MCF 10A (cell line): ENCODE results near the gene PLA2G4B. TPM values are rescaled to one million over a fixed set of nuclear protein-coding genes. Genes with fewer than 3 reads are reported as not detected.

Source experiments
- BruUV-seq: library from RNA; stranded (reverse); fragments of 400-500 nt; replicated peaks from 2 replicates; lab custom pipeline; 2021; lab: Mats Ljungman, UMichigan
- CTCF ChIA-PET: fragments of 300-600 bp; sonication (Branson Sonifier 250); formaldehyde crosslinking; extraction: SDS; loops from one replicate; lab custom pipeline; 2021; ENCODE audit warnings: antibody characterized with exemption, inconsistent platforms; lab: Yijun Ruan, JAX
- POLR2A ChIA-PET: fragments of 300-600, 350-650 bp; sonication (Branson Sonifier 250); formaldehyde crosslinking; extraction: SDS; loops from one replicate; lab custom pipeline; 2020; ENCODE audit warnings: antibody characterized with exemption, inconsistent platforms; lab: Yijun Ruan, JAX
- DNase-seq: peaks from one replicate; pipeline ENCODE4 v3.0.0-alpha.2; 2018; ENCODE audit not compliant: unreplicated experiment
- H3K27ac Mint-ChIP-seq: one replicate; pipeline ENCODE4 v1.8.0; 2022; ENCODE audit warnings: mild to moderate bottlenecking, low read depth, mixed read lengths; ENCODE audit not compliant: unreplicated experiment
- H3K27me3 Mint-ChIP-seq: one replicate; pipeline ENCODE4 v1.8.0; 2022; ENCODE audit warnings: mixed read lengths; ENCODE audit not compliant: insufficient read depth, unreplicated experiment
- H3K36me3 Mint-ChIP-seq: one replicate; pipeline ENCODE4 v1.8.0; 2022; ENCODE audit warnings: mild to moderate bottlenecking, moderate library complexity, mixed read lengths; ENCODE audit not compliant: insufficient read depth, unreplicated experiment
- H3K4me1 Mint-ChIP-seq: one replicate; pipeline ENCODE4 v1.8.0; 2022; ENCODE audit warnings: mixed read lengths; ENCODE audit not compliant: insufficient read depth, unreplicated experiment
- H3K4me3 Mint-ChIP-seq: one replicate; pipeline ENCODE4 v1.8.0; 2022; ENCODE audit warnings: mild to moderate bottlenecking, moderate library complexity, mixed read lengths; ENCODE audit not compliant: unreplicated experiment
- H3K9me3 Mint-ChIP-seq: one replicate; pipeline ENCODE4 v1.8.0; 2022; ENCODE audit warnings: mixed read lengths; ENCODE audit not compliant: unreplicated experiment
- CTCF ChIP-seq: fragments of 200-600 bp; IDR thresholded peaks from one replicate; pipeline ENCODE4 v1.8.0; 2022; ENCODE audit warnings: antibody characterized with exemption, mild to moderate bottlenecking; ENCODE audit not compliant: unreplicated experiment
- intact Hi-C: fragments of 100-400 bp; cut with micrococcal nuclease; formaldehyde crosslinking; loops from 2 replicates; pipeline ENCODE4 v1.14.1; 2022
- total RNA-seq: library from RNA; stranded (reverse); gene quantifications from 2 replicates; pipeline ENCODE4 v1.2.3, GENCODE V29; 2022

PLA2G4B gene
- total RNA-seq, 1 experiment from 2014 or later, result 3.8 TPM

- Mint-ChIP-seq H3K4me1 (no peaks in the 10 kb centered on the region), H3K27me3 (no peaks in the 10 kb centered on the region), H3K9me3 (no peaks in the 10 kb centered on the region), H3K27ac (no peak overlapping the region), H3K36me3 (peaks cover 44% of the 10 kb centered on the region), H3K4me3 (no peak overlapping the region)
- no TSS peak for BruUV-seq
- DNase-seq, result no peak
- CTCF ChIA-PET, result interaction anchor here (5.8 kb wide), 1 partner anchor 11 kb away, joined by 41 read pairs; no protein-coding TSS in a partner anchor
- no peak for TF ChIP-seq CTCF
- POLR2A ChIA-PET, result interaction anchor here (1.1 kb wide), 1 partner anchor 10 kb away, joined by 4 read pairs; no protein-coding TSS in a partner anchor
- intact Hi-C loops, result no loop called here
Observed at GRCh38 chr15:41822471-41822870, 16.2 kb upstream of the PLA2G4B start.

- no peaks in the 10 kb centered on the region for H3K9me3 Mint-ChIP-seq
- H3K27ac Mint-ChIP-seq, result no peak overlapping the region
- H3K27me3 Mint-ChIP-seq, result no peaks in the 10 kb centered on the region
- POLR2A ChIA-PET, result no interaction called here
- no peak for DNase-seq
- no peak for TF ChIP-seq CTCF
- H3K4me1 Mint-ChIP-seq, result no peaks in the 10 kb centered on the region
- CTCF ChIA-PET, result interaction anchor here (0.5 to 5.8 kb wide), 2 partner anchors 12 to 126 kb away, joined by 3 to 41 read pairs; no protein-coding TSS in a partner anchor
- H3K36me3 Mint-ChIP-seq, result peaks cover 44% of the 10 kb centered on the region
- intact Hi-C loops, result no loop called here
- no TSS peak for BruUV-seq
- no peak overlapping the region for H3K4me3 Mint-ChIP-seq
Observed at GRCh38 chr15:41822957-41823356, 15.7 kb upstream of the PLA2G4B start.

- CTCF ChIA-PET, result interaction anchor here (0.5 to 5.8 kb wide), 3 partner anchors 12 to 125 kb away, joined by 3 to 41 read pairs (median 3); no protein-coding TSS in a partner anchor
- H3K36me3 Mint-ChIP-seq, result peaks cover 42% of the 10 kb centered on the region
- H3K4me3 Mint-ChIP-seq, result no peak overlapping the region
- no peaks in the 10 kb centered on the region for H3K4me1 Mint-ChIP-seq
- H3K9me3 Mint-ChIP-seq, result no peaks in the 10 kb centered on the region
- POLR2A ChIA-PET, result no interaction called here
- no peak for TF ChIP-seq CTCF
- H3K27me3 Mint-ChIP-seq, result no peaks in the 10 kb centered on the region
- DNase-seq, result no peak
- no TSS peak for BruUV-seq
- intact Hi-C loops, result no loop called here
- H3K27ac Mint-ChIP-seq, result no peak overlapping the region
Observed at GRCh38 chr15:41823502-41823901, 15.1 kb upstream of the PLA2G4B start.

- Mint-ChIP-seq H3K4me1 (peaks cover 6% of the 10 kb centered on the region), H3K27me3 (no peaks in the 10 kb centered on the region), H3K9me3 (no peaks in the 10 kb centered on the region), H3K36me3 (peaks cover 35% of the 10 kb centered on the region), H3K4me3 (no peak overlapping the region), H3K27ac (no peak overlapping the region)
- ChIA-PET POLR2A (no interaction called here), CTCF (interaction anchor here (0.7 to 5.8 kb wide), 2 partner anchors 13 to 83 kb away, joined by 3 to 41 read pairs; no protein-coding TSS in a partner anchor)
- intact Hi-C loops, result no loop called here
- no peak for DNase-seq
- BruUV-seq, result no TSS peak
- TF ChIP-seq CTCF, result no peak
Observed at GRCh38 chr15:41824062-41824745, 14.4 kb upstream of the PLA2G4B start.
